HG02678 (cell line): ENCODE measurements around the gene CCNJL.

Experiments used
- ATAC-seq: cut with Tn5 transposase; IDR thresholded peaks from one replicate; pipeline ENCODE4 v1.9.1; 2021; ENCODE audit warnings: mild to moderate bottlenecking, moderate library complexity; ENCODE audit not compliant: unreplicated experiment

Gene CCNJL

GRCh38 chr5:160231783-160232342 lies 80.5 kb downstream of the CCNJL start:
- peak; percentile 50 for ATAC-seq

GRCh38 chr5:160230686-160231527 lies 81.5 kb downstream of the CCNJL start:
- peak; percentile 59 for ATAC-seq

GRCh38 chr5:160229190-160229742 lies 83.1 kb downstream of the CCNJL start, which contains the start of gene FABP6:
TSS of gene FABP6 (plus strand) at chr5:160229506. CDS start at chr5:160229558, 52 bp downstream.
- ATAC-seq = no peak

GRCh38 chr5:160227012-160227411 lies 85.4 kb downstream of the CCNJL start:
- ATAC-seq = no peak

- no peak for ATAC-seq
Measured at GRCh38 chr5:160221082-160221481, 91.3 kb downstream of the CCNJL start.

GRCh38 chr5:160219356-160219755 lies 93.0 kb downstream of the CCNJL start:
- ATAC-seq = no peak

- no peak for ATAC-seq
Measured at GRCh38 chr5:160213537-160213936, 98.8 kb downstream of the CCNJL start.

- ATAC-seq = no peak
Measured at GRCh38 chr5:160211352-160211751, 101.0 kb downstream of the CCNJL start.

GRCh38 chr5:160210606-160211005 lies 101.8 kb downstream of the CCNJL start:
- ATAC-seq = no peak

- ATAC-seq = no peak
Measured at GRCh38 chr5:160209917-160210316, 102.4 kb downstream of the CCNJL start.

- no peak for ATAC-seq
Measured at GRCh38 chr5:160207061-160207460, 105.3 kb downstream of the CCNJL start.
